Neural progenitor cell (in vitro differentiated cells): ENCODE data around the gene RNGTT.

Experiments used
- EZH2phosphoT487 ChIP-seq: fragments of 200-600 bp; sonication (generic); IDR thresholded peaks from 2 replicates; pipeline ENCODE4 v1.6.1; 2017; ENCODE audit warnings: antibody characterized with exemption
- TF ChIP-seq, protein P1 (sequence below): fragments of 200-600 bp; sonication (generic); IDR thresholded peaks from 2 replicates; pipeline ENCODE4 v1.5.1; 2017; ENCODE audit warnings: antibody characterized with exemption, mild to moderate bottlenecking

DNA sequence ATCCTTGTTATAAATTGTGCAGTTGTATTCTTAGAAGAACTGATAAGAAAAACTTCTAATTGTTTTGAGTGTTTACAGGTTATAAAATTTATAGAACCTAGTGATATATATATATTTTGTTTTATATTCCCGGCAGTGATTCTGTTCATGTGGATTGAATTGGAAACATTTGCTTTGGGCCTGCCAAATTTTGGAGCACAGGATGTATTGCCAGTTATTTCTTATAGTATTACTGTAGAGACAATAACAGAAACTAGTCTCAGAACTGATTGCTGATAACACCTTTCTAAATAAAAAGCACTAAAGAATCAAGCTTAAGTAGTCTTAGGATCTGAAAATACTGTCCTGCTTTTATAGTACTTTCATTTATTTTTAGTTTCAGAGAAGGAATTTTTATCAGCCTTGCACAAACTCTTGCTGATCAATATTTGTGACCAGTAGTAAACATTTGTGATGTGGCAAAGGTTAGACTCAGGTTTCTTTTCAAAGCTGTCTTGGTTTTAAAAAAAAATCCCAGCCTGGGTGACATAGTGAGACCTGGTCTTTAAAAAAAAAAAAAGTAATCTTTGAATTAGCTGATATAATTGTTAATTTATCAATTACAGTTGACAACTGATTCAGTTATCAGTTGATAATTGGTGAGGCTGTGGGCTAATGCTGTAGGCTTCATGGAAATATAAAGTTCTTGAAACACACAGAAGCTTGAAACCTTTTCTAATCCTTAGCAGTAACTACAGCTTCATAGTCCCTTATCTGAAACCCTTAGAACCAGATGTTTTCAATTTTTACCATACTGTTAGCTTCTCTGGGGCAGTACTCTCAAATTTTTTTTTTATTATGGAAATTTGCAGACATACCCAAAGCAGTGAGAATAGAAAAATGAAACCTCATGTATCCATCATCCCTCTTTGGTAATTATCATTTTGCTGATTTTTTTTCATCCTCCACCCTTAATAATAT lies 42.4 kb downstream of the RNGTT start:
- no peak for TF ChIP-seq EZH2phosphoT487
- TF ChIP-seq, protein P1, sequence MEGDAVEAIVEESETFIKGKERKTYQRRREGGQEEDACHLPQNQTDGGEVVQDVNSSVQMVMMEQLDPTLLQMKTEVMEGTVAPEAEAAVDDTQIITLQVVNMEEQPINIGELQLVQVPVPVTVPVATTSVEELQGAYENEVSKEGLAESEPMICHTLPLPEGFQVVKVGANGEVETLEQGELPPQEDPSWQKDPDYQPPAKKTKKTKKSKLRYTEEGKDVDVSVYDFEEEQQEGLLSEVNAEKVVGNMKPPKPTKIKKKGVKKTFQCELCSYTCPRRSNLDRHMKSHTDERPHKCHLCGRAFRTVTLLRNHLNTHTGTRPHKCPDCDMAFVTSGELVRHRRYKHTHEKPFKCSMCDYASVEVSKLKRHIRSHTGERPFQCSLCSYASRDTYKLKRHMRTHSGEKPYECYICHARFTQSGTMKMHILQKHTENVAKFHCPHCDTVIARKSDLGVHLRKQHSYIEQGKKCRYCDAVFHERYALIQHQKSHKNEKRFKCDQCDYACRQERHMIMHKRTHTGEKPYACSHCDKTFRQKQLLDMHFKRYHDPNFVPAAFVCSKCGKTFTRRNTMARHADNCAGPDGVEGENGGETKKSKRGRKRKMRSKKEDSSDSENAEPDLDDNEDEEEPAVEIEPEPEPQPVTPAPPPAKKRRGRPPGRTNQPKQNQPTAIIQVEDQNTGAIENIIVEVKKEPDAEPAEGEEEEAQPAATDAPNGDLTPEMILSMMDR = no peak
